H1 (cell line): ENCODE data around the gene KLK10. TPM values are rescaled to one million over a fixed set of nuclear protein-coding genes. Genes with fewer than 3 reads are reported as not detected.

ENCODE experiments used
- CTCF ChIA-PET: fragments of 300-600 bp; sonication (Branson Sonifier 250); formaldehyde crosslinking; loops from one replicate; lab custom pipeline; 2021; ENCODE audit not compliant: partially characterized antibody; lab: Charles Lee
- POLR2A ChIA-PET: fragments of 300-600 bp; sonication (Branson Sonifier 250); formaldehyde crosslinking; loops from one replicate; lab custom pipeline; 2021; ENCODE audit warnings: inconsistent platforms; ENCODE audit not compliant: partially characterized antibody; lab: Charles Lee
- DNase-seq, 2 experiments: peaks; one replicate each; pipeline versions ENCODE4 v3.0.0 to v3.0.0-alpha.2; 2010 to 2022; ENCODE audit warnings: low spot score in 2 of 2, low read depth in 1 of 2, mixed read lengths in 1 of 2
- FAIRE-seq: peaks from 2 replicates; lab custom pipeline; 2011; peaks lifted over from hg19 to GRCh38; lab: Jason Lieb, UNC
- H2AFZ ChIP-seq: 2 replicates; pipeline ENCODE4 v1.8.1; 2012; ENCODE audit warnings: low read length, inconsistent platforms
- H2AK5ac ChIP-seq: 2 replicates; pipeline ENCODE4 v1.6.1; 2013; ENCODE audit warnings: low read depth, low read length
- H2BK120ac ChIP-seq: replicated peaks from 2 replicates; pipeline ENCODE3; 2013; ENCODE audit warnings: low read depth, low read length, inconsistent platforms
- H2BK12ac ChIP-seq: 2 replicates; pipeline ENCODE4 v1.6.1; 2013; ENCODE audit warnings: low read depth, low read length
- H2BK15ac ChIP-seq: 2 replicates; pipeline ENCODE4 v1.6.1; 2013; ENCODE audit warnings: low read length
- H2BK20ac ChIP-seq: 2 replicates; pipeline ENCODE4 v1.6.1; 2013; ENCODE audit warnings: low read length
- H2BK5ac ChIP-seq: 2 replicates; pipeline ENCODE4 v1.6.1; 2013; ENCODE audit warnings: low read depth, low read length
- H3K14ac ChIP-seq: 2 replicates; pipeline ENCODE4 v1.6.1; 2013; ENCODE audit warnings: inconsistent platforms; ENCODE audit not compliant: insufficient read length
- H3K18ac ChIP-seq: 2 replicates; pipeline ENCODE4 v1.6.1; 2013; ENCODE audit warnings: low read length; ENCODE audit errors: extremely low read depth
- H3K23ac ChIP-seq: 2 replicates; pipeline ENCODE4 v1.6.1; 2013; ENCODE audit warnings: inconsistent platforms; ENCODE audit not compliant: insufficient read length
- H3K23me2 ChIP-seq: 2 replicates; pipeline ENCODE4 v1.6.1; 2013; ENCODE audit warnings: low read depth, low read length
- H3K27ac ChIP-seq: 2 replicates; pipeline ENCODE4 v1.6.1; 2011; ENCODE audit warnings: low read depth, low read length, inconsistent platforms
- H3K27me3 ChIP-seq, 4 experiments: replicated peaks in 1 of 4; 1 replicate in 1 of 4; 2 replicates in 3 of 4; pipeline versions ENCODE4 v1.6.1 to v1.8.1; 2011 to 2013; ENCODE audit warnings: low read length in 3 of 4, mild to moderate bottlenecking in 3 of 4, inconsistent platforms in 2 of 4, mixed read lengths in 2 of 4, moderate library complexity in 1 of 4; ENCODE audit not compliant: control insufficient read depth in 3 of 4, insufficient read depth in 3 of 4; ENCODE audit errors: extremely low read depth in 1 of 4
- H3K36me3 ChIP-seq, 4 experiments: 2 replicates each; pipeline versions ENCODE4 v1.6.1 to v1.8.1; 2011 to 2013; ENCODE audit warnings: mild to moderate bottlenecking in 4 of 4, low read length in 3 of 4, moderate library complexity in 2 of 4, control low read depth in 1 of 4, inconsistent platforms in 1 of 4; ENCODE audit not compliant: insufficient read depth in 4 of 4, control insufficient read depth in 2 of 4
- H3K4ac ChIP-seq: replicated peaks from 2 replicates; pipeline ENCODE3; 2013; ENCODE audit warnings: low read length, low read depth, mixed read lengths, inconsistent platforms; ENCODE audit not compliant: insufficient read length
- H3K4me1 ChIP-seq, 4 experiments: replicated peaks in 1 of 4; 1 replicate in 1 of 4; 2 replicates in 3 of 4; pipeline versions ENCODE4 v1.6.1 to v1.8.1; 2011 to 2013; ENCODE audit warnings: low read length in 3 of 4, inconsistent platforms in 2 of 4, mixed read lengths in 1 of 4; ENCODE audit not compliant: insufficient read depth in 4 of 4, control insufficient read depth in 3 of 4
- H3K4me2 ChIP-seq, 2 experiments: 2 replicates each; pipeline versions ENCODE4 v1.6.1 to v1.8.1; 2011 to 2013; ENCODE audit warnings: low read depth in 2 of 2, low read length in 2 of 2, control low read depth in 1 of 2, inconsistent platforms in 1 of 2, mild to moderate bottlenecking in 1 of 2; ENCODE audit not compliant: insufficient read depth in 1 of 2
- H3K4me3 ChIP-seq, 4 experiments: fragments of 200-600, 300-600 bp in 1 of 4; sonication (generic), shearing (Covaris generic), sonication (Bioruptor Twin) in 1 of 4; 2 replicates each; pipeline versions ENCODE4 v1.5.1 to v1.8.1; 2011 to 2016; ENCODE audit warnings: low read length in 4 of 4, low read depth in 3 of 4, control low read depth in 2 of 4, inconsistent platforms in 2 of 4, mild to moderate bottlenecking in 2 of 4, mixed read lengths in 1 of 4, moderate library complexity in 1 of 4; ENCODE audit not compliant: insufficient read depth in 2 of 4; ENCODE audit errors: extremely low read depth in 1 of 4
- H3K56ac ChIP-seq: replicated peaks from 2 replicates; pipeline ENCODE3; 2013; ENCODE audit warnings: low read depth, mild to moderate bottlenecking, mixed read lengths, low read length, inconsistent platforms; ENCODE audit not compliant: insufficient read length
- H3K79me1 ChIP-seq: 2 replicates; pipeline ENCODE4 v1.6.1; 2013; ENCODE audit warnings: low read depth, low read length, control low read depth
- H3K79me2 ChIP-seq, 2 experiments: 2 replicates each; pipeline versions ENCODE4 v1.6.1 to v1.8.1; 2012 to 2013; ENCODE audit warnings: low read length in 2 of 2, mild to moderate bottlenecking in 2 of 2, inconsistent platforms in 1 of 2; ENCODE audit not compliant: insufficient read depth in 2 of 2, control insufficient read depth in 1 of 2
- H3K9ac ChIP-seq, 4 experiments: replicated peaks in 1 of 4; 1 replicate in 1 of 4; 2 replicates in 3 of 4; pipeline versions ENCODE4 v1.6.1 to v1.8.1; 2011 to 2013; ENCODE audit warnings: low read depth in 3 of 4, low read length in 3 of 4, control low read depth in 2 of 4, mild to moderate bottlenecking in 2 of 4, moderate library complexity in 2 of 4, inconsistent platforms in 1 of 4; ENCODE audit errors: extremely low read depth in 1 of 4
- H3K9me3 ChIP-seq, 2 experiments: 2 replicates each; pipeline versions ENCODE4 v1.6.1 to v1.8.1; 2012 to 2013; ENCODE audit warnings: mild to moderate bottlenecking in 2 of 2, moderate library complexity in 2 of 2, control low read depth in 1 of 2, inconsistent platforms in 1 of 2, low read depth in 1 of 2, low read length in 1 of 2, mixed read lengths in 1 of 2; ENCODE audit not compliant: insufficient read depth in 2 of 2
- H4K20me1 ChIP-seq, 2 experiments: replicated peaks in 1 of 2; 2 replicates each; pipeline versions ENCODE3 to v1.8.1; 2011 to 2013; ENCODE audit warnings: inconsistent platforms in 2 of 2, low read length in 2 of 2, mild to moderate bottlenecking in 1 of 2; ENCODE audit not compliant: insufficient read depth in 2 of 2, control insufficient read depth in 1 of 2
- H4K5ac ChIP-seq: 2 replicates; pipeline ENCODE4 v1.6.1; 2013; ENCODE audit warnings: low read length, low read depth, mixed read lengths, inconsistent platforms; ENCODE audit not compliant: insufficient read length
- H4K8ac ChIP-seq: 2 replicates; pipeline ENCODE4 v1.8.0; 2013; ENCODE audit warnings: mild to moderate bottlenecking, moderate library complexity, low read length, inconsistent platforms; ENCODE audit not compliant: insufficient read depth; ENCODE audit errors: extremely low read depth
- H4K91ac ChIP-seq: replicated peaks from 2 replicates; pipeline ENCODE3; 2013; ENCODE audit warnings: low read length, mixed read lengths, inconsistent platforms; ENCODE audit not compliant: insufficient read length
- BRCA1 ChIP-seq: IDR thresholded peaks from 2 replicates; pipeline ENCODE4 v1.6.1; 2012; ENCODE audit warnings: low read depth, low read length, improper control_type of control experiment
- CHD2 ChIP-seq: IDR thresholded peaks from 2 replicates; pipeline ENCODE4 v1.6.1; 2012; ENCODE audit warnings: low read length, improper control_type of control experiment
- RFX5 ChIP-seq: IDR thresholded peaks from 2 replicates; pipeline ENCODE4 v1.6.1; 2011; ENCODE audit warnings: low read depth, low read length, improper control_type of control experiment, borderline replicate concordance
- SP1 ChIP-seq: IDR thresholded peaks from 2 replicates; pipeline ENCODE4 v1.6.1; 2011; ENCODE audit warnings: low read depth, low read length
- TCF12 ChIP-seq: IDR thresholded peaks from 2 replicates; pipeline ENCODE4 v1.6.1; 2011; ENCODE audit warnings: low read depth, mild to moderate bottlenecking, low read length
- WGBS, 2 experiments: shearing (Covaris generic) in 1 of 2; methylation state at CpG; one replicate each; pipeline versions ENCODE4 v1.1.6 to v1.1.7; 2013 to 2015; ENCODE audit warnings: low lambda C conversion rate in 2 of 2, mixed read lengths in 2 of 2, inconsistent platforms in 1 of 2, low coverage in 1 of 2, missing lambda C conversion rate in 1 of 2; ENCODE audit not compliant: insufficient replicate concordance in 2 of 2, insufficient coverage in 1 of 2, insufficient read length in 1 of 2; ENCODE audit errors: extremely low coverage in 1 of 2, missing lambda C conversion rate in 1 of 2; 5-methylcytosine and 5-hydroxymethylcytosine counted together
- polyA plus RNA-seq, 7 experiments: library from polyadenylated mRNA; depleted of rRNA in 3 of 7; stranded (reverse) in 5 of 7; unstranded in 2 of 7; fragments of >200 nt in 5 of 7; fragments of 200-250 nt in 2 of 7; gene quantifications; 1 replicate in 5 of 7; 2 replicates in 1 of 7; 4 replicates in 1 of 7; pipeline versions ENCODE4 v1.2.1 to v1.2.3, GENCODE V29; 2011 to 2013; ENCODE audit warnings: missing spikeins in 2 of 7, mixed read lengths in 2 of 7
- total RNA-seq: library from RNA; stranded (reverse); fragmentation: NEBNext Ultra II Directional; extraction: Animal tissue kit (Norgen Biotek cat#: 25700); gene quantifications from 2 replicates; pipeline ENCODE4 v1.2.1, GENCODE V29; 2021
- TF ChIP-seq, protein P1 (sequence below): IDR thresholded peaks from 2 replicates; pipeline ENCODE4 v1.6.1; 2012; ENCODE audit warnings: inconsistent platforms

Gene KLK10
- total and polyA plus RNA-seq, 2 of the 8 experiments (the other 6 are each of a cell fraction or from before 2014, with no cell fraction given), result 4.8 to 9.7 TPM

DNA sequence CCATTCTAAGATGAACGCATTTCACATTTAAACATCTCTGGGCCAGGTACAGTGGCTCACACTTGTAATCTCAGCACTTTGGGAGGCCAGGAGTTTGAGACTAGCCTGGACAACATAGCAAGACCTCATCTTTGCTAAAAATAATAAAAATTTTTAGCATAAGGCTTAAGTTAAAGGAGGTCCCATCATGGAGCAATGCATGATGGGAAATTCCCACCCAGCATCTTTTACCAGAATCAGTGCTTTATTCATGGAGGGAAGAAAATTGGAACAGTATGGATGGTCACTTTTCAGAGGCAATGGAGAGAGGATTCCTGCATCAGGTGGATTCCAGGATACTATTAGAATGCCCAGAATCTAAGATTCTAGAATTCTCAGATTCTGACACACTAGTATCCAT, 14.3 kb downstream of the KLK10 start:
- H3K23ac ChIP-seq, result no peak overlapping the region
- H4K91ac ChIP-seq, result no peak overlapping the region
- no peak overlapping the region for H3K18ac ChIP-seq
- H4K5ac ChIP-seq, result no peak overlapping the region
- no peaks in the 10 kb centered on the region for H4K20me1 ChIP-seq
- DNase-seq, result no peak
- H3K27ac ChIP-seq, result no peak overlapping the region
- no peak overlapping the region for H2AFZ ChIP-seq
- no peaks in the 10 kb centered on the region; a peak in 1 of 7 replicates for H3K27me3 ChIP-seq
- H3K9ac ChIP-seq, result no peak overlapping the region
- no peak for FAIRE-seq
- H3K4me1 ChIP-seq, result peaks cover 0 to 18% (median 6%) of the 10 kb centered on the region in 4 experiments; a peak in 6 of 7 replicates
- no peak overlapping the region for H2AK5ac ChIP-seq
- 90% methylated on average over 1 of the region's 1 CpG; no CpG with 5 or more reads in 1 of the 2 experiments for WGBS, 2 experiments
- H2BK120ac ChIP-seq, result no peak overlapping the region
- H2BK15ac ChIP-seq, result no peak overlapping the region
- H2BK20ac ChIP-seq, result no peak overlapping the region
- no peak overlapping the region for H3K14ac ChIP-seq
- no peak overlapping the region for H3K4me2 ChIP-seq
- no peak overlapping the region for H2BK12ac ChIP-seq
- no peak overlapping the region for H2BK5ac ChIP-seq
- no peaks in the 10 kb centered on the region for H3K36me3 ChIP-seq
- H3K4me3 ChIP-seq, result no peak overlapping the region
- H3K79me2 ChIP-seq, result no peaks in the 10 kb centered on the region
- H3K9me3 ChIP-seq, result no peaks in the 10 kb centered on the region
- no peak overlapping the region for H4K8ac ChIP-seq
- H3K4ac ChIP-seq, result no peak overlapping the region
- ChIA-PET CTCF (no interaction called here), POLR2A (no interaction called here)
- no peak overlapping the region for H3K56ac ChIP-seq
- no peaks in the 10 kb centered on the region for H3K79me1 ChIP-seq
- H3K23me2 ChIP-seq, result no peaks in the 10 kb centered on the region
- TF ChIP-seq RFX5 (no peak), BRCA1 (no peak), SP1 (no peak), TCF12 (no peak), CHD2 (no peak)
- TF ChIP-seq, protein P1, sequence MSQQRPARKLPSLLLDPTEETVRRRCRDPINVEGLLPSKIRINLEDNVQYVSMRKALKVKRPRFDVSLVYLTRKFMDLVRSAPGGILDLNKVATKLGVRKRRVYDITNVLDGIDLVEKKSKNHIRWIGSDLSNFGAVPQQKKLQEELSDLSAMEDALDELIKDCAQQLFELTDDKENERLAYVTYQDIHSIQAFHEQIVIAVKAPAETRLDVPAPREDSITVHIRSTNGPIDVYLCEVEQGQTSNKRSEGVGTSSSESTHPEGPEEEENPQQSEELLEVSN, result no peak
